Trophoblast cell (in vitro differentiated cells and primary cell): ENCODE measurements around the gene SPR.

Experiments used
- DNase-seq, 2 donors: peaks; one replicate each; pipeline ENCODE4 v3.0.0-alpha.2; 2016
- H2AFZ ChIP-seq: 2 replicates; pipeline ENCODE4 v1.6.1; 2013; ENCODE audit warnings: low read length, moderate library complexity, mild to moderate bottlenecking; ENCODE audit not compliant: insufficient read depth, poor library complexity
- H2AK5ac ChIP-seq: 2 replicates; pipeline ENCODE4 v1.6.1; 2013; ENCODE audit warnings: mild to moderate bottlenecking, low read length
- H2BK120ac ChIP-seq: 2 replicates; pipeline ENCODE4 v1.6.1; 2013; ENCODE audit warnings: low read length, mild to moderate bottlenecking, moderate library complexity; ENCODE audit not compliant: insufficient read depth, poor library complexity
- H2BK12ac ChIP-seq: 2 replicates; pipeline ENCODE4 v1.6.1; 2013; ENCODE audit warnings: mild to moderate bottlenecking, low read length, moderate library complexity
- H2BK5ac ChIP-seq: 2 replicates; pipeline ENCODE4 v1.6.1; 2013; ENCODE audit warnings: low read length, low read depth, moderate library complexity, mild to moderate bottlenecking; ENCODE audit not compliant: poor library complexity
- H3K14ac ChIP-seq: 2 replicates; pipeline ENCODE4 v1.6.1; 2013; ENCODE audit warnings: mild to moderate bottlenecking, low read length
- H3K18ac ChIP-seq: 2 replicates; pipeline ENCODE4 v1.6.1; 2013; ENCODE audit warnings: mild to moderate bottlenecking, low read length
- H3K23ac ChIP-seq: 2 replicates; pipeline ENCODE4 v1.6.1; 2013; ENCODE audit warnings: low read length
- H3K27ac ChIP-seq: 2 replicates; pipeline ENCODE4 v1.5.1; 2013; ENCODE audit warnings: low read depth, mild to moderate bottlenecking, inconsistent platforms, low read length, moderate library complexity
- H3K27me3 ChIP-seq: 2 replicates; pipeline ENCODE4 v1.6.1; 2013; ENCODE audit warnings: inconsistent platforms, mild to moderate bottlenecking, low read length, moderate library complexity; ENCODE audit not compliant: insufficient read depth
- H3K36me3 ChIP-seq, 2 experiments: 1 replicate in 1 of 2; 2 replicates in 1 of 2; pipeline ENCODE4 v1.6.1; 2013; ENCODE audit warnings: low read length in 2 of 2, mild to moderate bottlenecking in 2 of 2, moderate library complexity in 1 of 2; ENCODE audit not compliant: insufficient read depth in 2 of 2, control insufficient read depth in 1 of 2
- H3K4ac ChIP-seq: 2 replicates; pipeline ENCODE4 v1.6.1; 2013; ENCODE audit warnings: low read depth, mild to moderate bottlenecking, low read length, moderate library complexity
- H3K4me1 ChIP-seq, 2 experiments: 1 replicate in 1 of 2; 2 replicates in 1 of 2; pipeline ENCODE4 v1.6.1; 2013; ENCODE audit warnings: low read length in 2 of 2, mild to moderate bottlenecking in 2 of 2, moderate library complexity in 1 of 2; ENCODE audit not compliant: insufficient read depth in 2 of 2, control insufficient read depth in 1 of 2
- H3K4me2 ChIP-seq: 2 replicates; pipeline ENCODE4 v1.6.1; 2013; ENCODE audit warnings: inconsistent platforms, mild to moderate bottlenecking, low read length, moderate library complexity
- H3K4me3 ChIP-seq: 2 replicates; pipeline ENCODE4 v1.5.1; 2013; ENCODE audit warnings: mild to moderate bottlenecking, low read depth, low read length, inconsistent platforms
- H3K79me1 ChIP-seq: one replicate; pipeline ENCODE4 v1.6.1; 2013; ENCODE audit warnings: low read length
- H3K79me2 ChIP-seq: 2 replicates; pipeline ENCODE4 v1.6.1; 2013; ENCODE audit warnings: low read length, mild to moderate bottlenecking; ENCODE audit not compliant: control insufficient read depth, insufficient read depth, poor library complexity
- H3K9ac ChIP-seq: 2 replicates; pipeline ENCODE4 v1.6.1; 2013; ENCODE audit warnings: mild to moderate bottlenecking, low read length
- H3K9me3 ChIP-seq: 2 replicates; pipeline ENCODE4 v1.6.1; 2013; ENCODE audit warnings: low read depth, mild to moderate bottlenecking, control low read depth, inconsistent platforms, low read length; ENCODE audit not compliant: insufficient read depth
- H4K12ac ChIP-seq: 2 replicates; pipeline ENCODE4 v1.6.1; 2013; ENCODE audit warnings: low read depth, mild to moderate bottlenecking, low read length, moderate library complexity
- H4K8ac ChIP-seq: 2 replicates; pipeline ENCODE4 v1.6.1; 2013; ENCODE audit warnings: low read depth, mild to moderate bottlenecking, low read length, moderate library complexity
- H4K91ac ChIP-seq: one replicate; pipeline ENCODE4 v1.6.1; 2013; ENCODE audit warnings: low read depth, mild to moderate bottlenecking, low read length, moderate library complexity
- WGBS: extraction: QIAGEN DNeasy Blood & Tissue Kit; methylation state at CpG from one replicate; pipeline ENCODE4 v1.1.7; 2013; ENCODE audit warnings: missing lambda C conversion rate; ENCODE audit not compliant: insufficient read length, insufficient coverage; ENCODE audit errors: extremely low coverage; 5-methylcytosine and 5-hydroxymethylcytosine counted together

SPR gene

DNA sequence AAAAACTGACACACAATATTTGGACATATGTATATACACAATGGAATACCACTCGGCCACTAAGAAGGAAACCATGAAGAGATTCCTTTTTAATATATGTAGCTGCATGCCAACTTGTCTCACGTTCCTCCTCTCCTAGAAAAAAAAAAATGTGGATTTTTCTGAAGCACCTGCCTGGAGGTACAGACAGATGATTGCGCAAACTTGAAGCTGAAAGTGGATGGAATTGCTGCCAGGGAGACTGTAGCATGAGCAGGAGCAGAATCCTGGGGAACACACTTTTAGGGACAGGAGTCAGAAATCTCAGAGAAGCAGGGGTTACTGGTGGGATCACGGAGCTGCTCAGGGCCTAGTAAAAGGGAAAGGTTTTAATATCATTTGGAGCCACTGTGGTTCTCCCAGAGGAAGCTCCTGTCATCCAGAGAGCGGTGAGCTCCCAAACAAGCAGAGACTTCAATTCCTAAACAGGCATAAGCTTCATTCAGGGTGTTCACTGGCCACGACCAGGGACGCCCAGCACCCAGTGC lies 640 bp upstream of the SPR start:
- Histone ChIP-seq H3K79me1 (peaks cover 5% of the 10 kb centered on the region), H3K4me2 (peak overlapping the region; percentile 98), H3K14ac (no peak overlapping the region), H3K9ac (no peak overlapping the region), H2BK12ac (no peak overlapping the region), H3K23ac (no peak overlapping the region), H2BK120ac (no peak overlapping the region), H3K4me1 (peaks cover 4 to 12% of the 10 kb centered on the region in 2 experiments), H4K91ac (no peak overlapping the region), H3K4ac (no peak overlapping the region), H3K9me3 (no peaks in the 10 kb centered on the region), H2AK5ac (no peak overlapping the region), H2BK5ac (no peak overlapping the region), H4K8ac (no peak overlapping the region), H3K79me2 (peaks cover 3% of the 10 kb centered on the region), H3K4me3 (peak overlapping the region; percentile 78), H3K36me3 (no peaks in the 10 kb centered on the region), H3K27me3 (no peaks in the 10 kb centered on the region), H2AFZ (peak overlapping the region; percentile 65), H3K27ac (no peak overlapping the region), H3K18ac (no peak overlapping the region), H4K12ac (no peak overlapping the region)
- no CpG with 5 or more reads among the region's 7 CpGs for WGBS
- peak; percentile 46 to 83 for DNase-seq

DNA sequence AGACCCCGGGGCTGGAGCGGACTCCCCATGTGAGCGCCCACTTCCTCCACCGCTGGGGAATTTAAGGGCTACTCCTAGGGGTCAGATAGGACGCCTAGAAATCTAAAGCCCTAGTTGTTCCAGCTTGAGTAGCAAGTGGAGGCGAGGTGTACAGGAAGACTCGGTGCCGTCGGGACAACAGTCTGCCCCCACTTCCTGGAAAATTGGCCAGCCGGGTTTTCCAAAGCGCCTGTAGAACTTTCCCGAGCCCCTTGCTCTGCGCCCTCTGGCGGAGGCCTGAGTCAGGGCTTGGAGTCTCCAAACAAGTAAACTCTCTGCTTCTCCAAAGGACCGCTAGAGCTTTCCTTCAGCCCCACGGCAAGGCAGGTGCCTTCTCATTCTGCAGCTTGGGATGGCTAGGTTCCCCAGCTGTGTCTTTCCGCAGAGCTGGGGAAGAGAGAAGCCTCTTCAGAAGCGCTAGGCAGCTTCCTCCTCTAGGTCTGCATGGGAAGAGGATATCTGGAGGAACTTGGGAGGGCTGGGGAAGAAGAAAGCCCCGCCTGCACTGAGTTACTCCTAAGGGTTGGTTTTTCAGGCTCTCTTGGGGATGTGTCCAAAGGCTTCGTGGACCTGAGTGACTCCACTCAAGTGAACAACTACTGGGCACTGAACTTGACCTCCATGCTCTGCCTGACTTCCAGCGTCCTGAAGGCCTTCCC lies 681 bp downstream of the SPR start:
- Histone ChIP-seq H2AFZ (peak overlapping the region; percentile 65), H2BK12ac (no peak overlapping the region), H3K79me1 (peaks cover 5% of the 10 kb centered on the region), H3K14ac (peak overlapping the region; percentile 52), H2BK5ac (peak overlapping the region; percentile 11), H3K4me2 (peak overlapping the region; percentile 98), H3K36me3 (no peaks in the 10 kb centered on the region), H3K4me3 (peak overlapping the region; percentile 78), H3K79me2 (peaks cover 3% of the 10 kb centered on the region), H2BK120ac (peak overlapping the region; percentile 29), H4K12ac (peak overlapping the region; percentile 63), H4K91ac (peak overlapping the region; percentile 36), H2AK5ac (no peak overlapping the region), H3K27me3 (no peaks in the 10 kb centered on the region), H3K4ac (no peak overlapping the region), H3K9me3 (no peaks in the 10 kb centered on the region), H4K8ac (peak overlapping the region; percentile 27), H3K27ac (peak overlapping the region; percentile 9), H3K23ac (no peak overlapping the region), H3K18ac (peak overlapping the region; percentile 23), H3K9ac (no peak overlapping the region), H3K4me1 (peaks cover 4 to 12% of the 10 kb centered on the region in 2 experiments)
- DNase-seq, result peak; percentile 88 to 96
- WGBS, result no CpG with 5 or more reads among the region's 21 CpGs

DNA sequence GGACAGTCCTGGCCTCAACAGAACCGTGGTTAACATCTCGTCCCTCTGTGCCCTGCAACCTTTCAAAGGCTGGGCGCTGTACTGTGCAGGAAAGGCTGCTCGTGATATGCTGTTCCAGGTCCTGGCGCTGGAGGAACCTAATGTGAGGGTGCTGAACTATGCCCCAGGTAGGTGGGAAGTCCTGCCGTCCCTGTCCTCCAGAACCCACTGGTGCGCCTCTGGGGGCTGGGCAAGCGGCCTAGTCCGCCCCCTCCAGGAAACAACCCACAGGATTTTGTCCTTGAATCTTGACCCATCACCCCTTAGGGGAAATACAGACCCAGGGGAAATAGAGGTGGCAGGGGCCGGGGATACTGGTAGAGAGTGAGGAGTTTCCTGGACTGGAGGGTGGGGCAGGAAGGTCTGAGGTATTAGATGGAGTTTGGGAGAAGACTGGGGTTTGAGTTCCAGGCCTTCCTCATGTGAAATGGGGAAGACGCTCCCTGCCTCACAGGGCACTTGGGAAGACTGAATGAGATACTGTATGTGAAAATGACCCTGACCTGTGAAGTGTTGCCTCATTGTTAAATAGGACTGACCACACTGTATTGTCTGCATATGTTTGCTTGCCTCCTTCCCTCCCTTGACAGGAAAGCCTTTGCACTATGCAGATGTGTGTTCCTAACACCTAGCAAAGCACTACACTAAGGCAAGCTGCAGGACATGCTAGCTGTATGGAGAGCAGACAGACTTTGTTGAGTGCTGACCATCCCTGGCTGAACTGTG lies 1.4 kb downstream of the SPR start:
- H3K4me2 ChIP-seq, result no peak overlapping the region
- H2BK120ac ChIP-seq, result no peak overlapping the region
- H2BK12ac ChIP-seq, result no peak overlapping the region
- H2AFZ ChIP-seq, result no peak overlapping the region
- no peaks in the 10 kb centered on the region for H3K9me3 ChIP-seq
- no peak overlapping the region for H3K27ac ChIP-seq
- H3K4me1 ChIP-seq, result peaks cover 4 to 12% of the 10 kb centered on the region in 2 experiments
- no peak overlapping the region for H2AK5ac ChIP-seq
- no peak overlapping the region for H2BK5ac ChIP-seq
- H4K12ac ChIP-seq, result no peak overlapping the region
- no peak overlapping the region for H3K18ac ChIP-seq
- no peak overlapping the region for H4K91ac ChIP-seq
- H4K8ac ChIP-seq, result no peak overlapping the region
- H3K79me1 ChIP-seq, result peaks cover 5% of the 10 kb centered on the region
- no peaks in the 10 kb centered on the region for H3K36me3 ChIP-seq
- no peak for DNase-seq
- no peak overlapping the region for H3K4ac ChIP-seq
- no peaks in the 10 kb centered on the region for H3K27me3 ChIP-seq
- H3K4me3 ChIP-seq, result no peak overlapping the region
- no peak overlapping the region for H3K9ac ChIP-seq
- no peak overlapping the region for H3K23ac ChIP-seq
- no peak overlapping the region for H3K14ac ChIP-seq
- WGBS, result no CpG with 5 or more reads among the region's 11 CpGs
- peaks cover 3% of the 10 kb centered on the region for H3K79me2 ChIP-seq

DNA sequence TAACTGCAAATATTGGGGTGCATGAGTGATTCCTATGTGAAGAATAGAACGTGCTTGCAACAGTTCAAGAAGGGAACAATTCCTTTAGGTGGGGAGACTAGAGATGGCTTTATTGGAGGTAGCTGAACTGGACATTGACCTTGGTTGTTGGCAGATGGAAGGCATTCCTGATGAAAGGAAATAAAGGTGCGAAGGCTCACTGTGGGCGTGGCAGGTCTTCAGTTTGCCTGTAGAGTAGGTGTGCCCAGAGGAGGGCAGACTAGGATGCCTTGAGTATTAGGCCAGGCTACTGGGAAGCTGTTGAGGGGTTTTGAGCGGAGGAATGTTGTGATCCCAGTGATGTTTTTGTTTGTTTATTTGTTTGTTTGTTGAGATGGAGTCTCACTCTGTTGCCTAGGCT lies 2.8 kb downstream of the SPR start:
- Histone ChIP-seq H3K27me3 (no peaks in the 10 kb centered on the region), H3K36me3 (no peaks in the 10 kb centered on the region), H3K18ac (no peak overlapping the region), H4K12ac (no peak overlapping the region), H2BK120ac (no peak overlapping the region), H3K9me3 (no peaks in the 10 kb centered on the region), H2AK5ac (no peak overlapping the region), H4K8ac (no peak overlapping the region), H3K79me2 (peaks cover 3% of the 10 kb centered on the region), H2AFZ (no peak overlapping the region), H3K4me1 (peaks cover 4 to 15% of the 10 kb centered on the region in 2 experiments), H2BK5ac (no peak overlapping the region), H3K9ac (no peak overlapping the region), H3K4ac (no peak overlapping the region), H3K4me3 (no peak overlapping the region), H3K79me1 (peaks cover 5% of the 10 kb centered on the region), H3K14ac (no peak overlapping the region), H3K27ac (no peak overlapping the region), H4K91ac (no peak overlapping the region), H3K23ac (no peak overlapping the region), H3K4me2 (no peak overlapping the region), H2BK12ac (no peak overlapping the region)
- no peak for DNase-seq
- no CpG with 5 or more reads among the region's 4 CpGs for WGBS
